ENCODE measurements around the gene RNF149. TPM values are rescaled to one million over a fixed set of nuclear protein-coding genes. Genes with fewer than 3 reads are reported as not detected.
A peak's percentile ranks its signal among the peaks of the same experiment; 100 is the strongest.
"Not testable (repeated sequence)": the region's sequence is repeated elsewhere in the genome, so short reads cannot be mapped to it uniquely, and the experiment has no call there.

Gene RNF149
- total RNA-seq, 4 donors from 2014 or later = 29.0 to 78.6 (median 44.4) TPM

- Histone ChIP-seq H3K4me1 (peaks cover 0 to 44% (median 15%) of the 10 kb centered on the region in 3 donors), H3K27me3 (no peaks in the 10 kb centered on the region), H3K9me3 (no peaks in the 10 kb centered on the region), H3K4me3 (peak overlapping the region; percentile 80 to 100), H3K36me3 (peaks cover 0 to 7% of the 10 kb centered on the region in 2 donors), H3K27ac (peak overlapping the region; percentile 76 to 97 (median 94))
- peak; percentile 70 for ATAC-seq
- 0 to 6% methylated on average over 6 to 10 of the region's 65 CpGs for WGBS, 2 donors (ENCODE audit: low coverage in 1 of 2)
- TF ChIP-seq POLR2AphosphoS5 (IDR thresholded peaks at IDR 0.05) = no peak
- TF ChIP-seq CTCF (IDR thresholded peaks at IDR 0.05) = no peak
- no peak for TF ChIP-seq EP300 (IDR thresholded peaks at IDR 0.05)
- TF ChIP-seq POLR2A (IDR thresholded peaks at IDR 0.05) = no peak
Observed at GRCh38 chr2:101253013-101253702, 55.3 kb downstream of the RNF149 start.

- H3K4me1 ChIP-seq = peaks cover 0 to 44% (median 15%) of the 10 kb centered on the region in 3 donors
- no peaks in the 10 kb centered on the region for H3K9me3 ChIP-seq
- peaks cover 0 to under 1% of the 10 kb centered on the region in 2 donors for H3K36me3 ChIP-seq
- 1% methylated on average over 22 of the region's 63 CpGs; no CpG with 5 or more reads in 1 of the 2 donors for WGBS, 2 donors (ENCODE audit: low coverage in 1 of 2)
- peak; percentile 94 for ATAC-seq
- H3K27ac ChIP-seq = peak within 1 kb of the TSS; percentile 76 to 97 (median 94)
- peak within 1 kb of the TSS; percentile 80 to 100 for H3K4me3 ChIP-seq
- TF ChIP-seq EP300 (IDR thresholded peaks at IDR 0.05) (no peak), CTCF (IDR thresholded peaks at IDR 0.05) (peak in 2 of 4 experiments; percentile 5 to 30), POLR2AphosphoS5 (IDR thresholded peaks at IDR 0.05) (peak; percentile 90), POLR2A (IDR thresholded peaks at IDR 0.05) (peak; percentile 81 to 85)
- no peaks in the 10 kb centered on the region for H3K27me3 ChIP-seq
Observed at GRCh38 chr2:101252408-101253012, 56.0 kb downstream of the RNF149 start, which contains the start of gene CNOT11. Gene CNOT11 (plus strand): TSS chr2:101252886. CDS start chr2:101252965, 79 bp downstream.

- H3K9me3 ChIP-seq = no peaks in the 10 kb centered on the region
- peak overlapping the region; percentile 47 to 97 (median 94) for H3K27ac ChIP-seq
- 37 to 39% methylated on average over 10 to 16 of the region's 16 CpGs for WGBS, 2 donors (ENCODE audit: low coverage in 1 of 2)
- TF ChIP-seq POLR2A (IDR thresholded peaks at IDR 0.05) (no peak), POLR2AphosphoS5 (IDR thresholded peaks at IDR 0.05) (no peak), CTCF (IDR thresholded peaks at IDR 0.05) (peak in 1 of 4 experiments; percentile 4)
- H3K27me3 ChIP-seq = no peaks in the 10 kb centered on the region
- peaks cover 0 to 42% (median 15%) of the 10 kb centered on the region in 3 donors for H3K4me1 ChIP-seq
- ATAC-seq = peak; percentile 56
- no peaks in the 10 kb centered on the region for H3K36me3 ChIP-seq
- peak overlapping the region; percentile 80 to 100 for H3K4me3 ChIP-seq
Observed at GRCh38 chr2:101251844-101252407, 56.6 kb downstream of the RNF149 start.

- not testable (repeated sequence) for H3K4me3 ChIP-seq, H3K9me3 ChIP-seq, H3K27me3 ChIP-seq, H3K27ac ChIP-seq, H3K36me3 ChIP-seq, ATAC-seq
- 76 to 93% methylated on average over 3 to 9 of the region's 10 CpGs for WGBS, 2 donors (ENCODE audit: low coverage in 1 of 2)
- peaks cover 0 to 38% (median 15%) of the 10 kb centered on the region in 3 donors for H3K4me1 ChIP-seq
Observed at GRCh38 chr2:101251246-101251781, 57.2 kb downstream of the RNF149 start.

- Histone ChIP-seq H3K27me3 (no peaks in the 10 kb centered on the region), H3K9me3 (no peaks in the 10 kb centered on the region), H3K4me3 (no peak overlapping the region), H3K36me3 (no peaks in the 10 kb centered on the region), H3K4me1 (peaks cover 0 to 25% (median 14%) of the 10 kb centered on the region in 3 donors), H3K27ac (no peak overlapping the region)
- TF ChIP-seq CTCF (IDR thresholded peaks at IDR 0.05) = no peak
- TF ChIP-seq POLR2A (IDR thresholded peaks at IDR 0.05) = no peak
- no peak for ATAC-seq
- WGBS, 2 donors (ENCODE audit: low coverage in 1 of 2) = 70% methylated on average over 5 of the region's 5 CpGs
Observed at GRCh38 chr2:101249826-101250225, 58.7 kb downstream of the RNF149 start.

- ATAC-seq, H3K27me3 ChIP-seq, H3K36me3 ChIP-seq, H3K27ac ChIP-seq, H3K9me3 ChIP-seq, H3K4me3 ChIP-seq: not testable (repeated sequence)
- WGBS, 2 donors (ENCODE audit: low coverage in 1 of 2) = 77 to 100% methylated on average over 3 to 5 of the region's 5 CpGs
- peaks cover 0 to 14% (median 3%) of the 10 kb centered on the region in 3 donors for H3K4me1 ChIP-seq
Observed at GRCh38 chr2:101248756-101249155, 59.7 kb downstream of the RNF149 start.

GRCh38 chr2:101245468-101245867 is 63.0 kb downstream of the RNF149 start:
- not testable (repeated sequence) for H3K36me3 ChIP-seq, H3K4me1 ChIP-seq, H3K27ac ChIP-seq, H3K9me3 ChIP-seq, ATAC-seq, H3K4me3 ChIP-seq, H3K27me3 ChIP-seq
- WGBS, 2 donors (ENCODE audit: low coverage in 1 of 2) = 89 to 95% methylated on average over 5 of the region's 5 CpGs

GRCh38 chr2:101244899-101245298 is 63.6 kb downstream of the RNF149 start:
- ATAC-seq, H3K4me1 ChIP-seq, H3K36me3 ChIP-seq, H3K27me3 ChIP-seq, H3K9me3 ChIP-seq, H3K27ac ChIP-seq, H3K4me3 ChIP-seq: not testable (repeated sequence)
- 92% methylated on average over 2 of the region's 12 CpGs; no CpG with 5 or more reads in 1 of the 2 donors for WGBS, 2 donors (ENCODE audit: low coverage in 1 of 2)
